IPS-20b (cell line): Measurements from ENCODE around the gene ATP13A2.

Experiments
- H3K27ac ChIP-seq: one replicate; pipeline ENCODE4 v1.5.1; 2013; ENCODE audit warnings: low read length
- H3K27me3 ChIP-seq: 2 replicates; pipeline ENCODE4 v1.6.1; 2013; ENCODE audit warnings: mild to moderate bottlenecking, low read length, inconsistent platforms; ENCODE audit not compliant: insufficient read depth
- H3K36me3 ChIP-seq: 2 replicates; pipeline ENCODE4 v1.6.1; 2013; ENCODE audit warnings: low read depth, mild to moderate bottlenecking, inconsistent platforms, low read length, moderate library complexity; ENCODE audit not compliant: insufficient read depth
- H3K4me1 ChIP-seq: 2 replicates; pipeline ENCODE4 v1.6.1; 2013; ENCODE audit warnings: mild to moderate bottlenecking, control low read depth, inconsistent platforms, low read length, moderate library complexity; ENCODE audit not compliant: insufficient read depth
- H3K4me3 ChIP-seq: 2 replicates; pipeline ENCODE4 v1.5.1; 2013; ENCODE audit warnings: mild to moderate bottlenecking, low read length, inconsistent platforms
- H3K9ac ChIP-seq: 2 replicates; pipeline ENCODE4 v1.6.1; 2013; ENCODE audit warnings: low read depth, mild to moderate bottlenecking, inconsistent platforms, low read length, moderate library complexity
- H3K9me3 ChIP-seq: 2 replicates; pipeline ENCODE4 v1.6.1; 2013; ENCODE audit warnings: mild to moderate bottlenecking, low read depth, low read length, inconsistent platforms; ENCODE audit not compliant: insufficient read depth

The ATP13A2 gene

GRCh38 chr1:17047924-17048323, 36.2 kb upstream of the ATP13A2 start:
- Histone ChIP-seq H3K27me3 (no peaks in the 10 kb centered on the region), H3K9ac (no peak overlapping the region), H3K36me3 (peaks cover 47% of the 10 kb centered on the region), H3K4me3 (no peak overlapping the region), H3K9me3 (no peaks in the 10 kb centered on the region), H3K27ac (no peak overlapping the region), H3K4me1 (peaks cover 3% of the 10 kb centered on the region; the same call in 1 of the 2 replicates)

- Histone ChIP-seq H3K36me3 (peaks cover 57% of the 10 kb centered on the region), H3K27me3 (no peaks in the 10 kb centered on the region), H3K27ac (no peak overlapping the region), H3K9ac (no peak overlapping the region), H3K4me3 (no peak overlapping the region), H3K4me1 (peaks cover 3% of the 10 kb centered on the region; the same call in 1 of the 2 replicates), H3K9me3 (no peaks in the 10 kb centered on the region)
Observed at GRCh38 chr1:17046334-17046657, 34.6 kb upstream of the ATP13A2 start.

DNA sequence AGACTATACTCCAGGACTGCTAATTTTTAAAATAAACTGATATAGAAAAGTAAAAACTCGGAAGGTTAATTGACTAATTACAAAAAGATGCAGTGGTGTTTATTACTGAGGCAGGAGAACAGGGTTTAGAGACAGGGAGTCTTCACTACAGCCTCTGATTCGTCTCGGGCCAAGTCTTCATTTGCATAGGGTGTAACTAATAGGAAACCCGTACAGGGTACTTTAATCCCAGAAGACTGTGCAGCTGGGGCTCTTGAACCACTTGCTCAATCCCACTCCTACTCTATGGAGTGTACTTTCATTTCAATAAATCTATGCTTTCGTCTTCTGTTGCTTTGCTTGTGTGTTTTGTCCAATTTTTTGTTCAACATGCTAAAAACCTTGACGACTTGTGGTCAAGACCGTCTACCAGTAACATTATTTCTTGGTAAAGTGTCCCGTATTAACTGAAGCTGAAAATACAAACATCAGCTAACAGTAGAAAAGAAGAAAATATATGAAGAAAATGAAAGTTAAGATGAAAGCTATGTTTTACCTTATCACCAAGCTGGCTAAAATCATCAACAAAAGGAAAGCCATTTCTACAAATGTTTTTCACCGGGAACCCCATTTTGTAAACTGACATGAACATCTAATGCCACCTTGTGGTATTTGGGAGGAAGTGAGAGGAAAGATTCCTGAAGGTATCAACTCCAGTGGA, 34.1 kb upstream of the ATP13A2 start:
- Histone ChIP-seq H3K27ac (no peak overlapping the region), H3K36me3 (peaks cover 54% of the 10 kb centered on the region), H3K27me3 (no peaks in the 10 kb centered on the region), H3K9ac (no peak overlapping the region), H3K9me3 (no peaks in the 10 kb centered on the region), H3K4me3 (no peak overlapping the region), H3K4me1 (peaks cover 3% of the 10 kb centered on the region; the same call in 1 of the 2 replicates)

DNA sequence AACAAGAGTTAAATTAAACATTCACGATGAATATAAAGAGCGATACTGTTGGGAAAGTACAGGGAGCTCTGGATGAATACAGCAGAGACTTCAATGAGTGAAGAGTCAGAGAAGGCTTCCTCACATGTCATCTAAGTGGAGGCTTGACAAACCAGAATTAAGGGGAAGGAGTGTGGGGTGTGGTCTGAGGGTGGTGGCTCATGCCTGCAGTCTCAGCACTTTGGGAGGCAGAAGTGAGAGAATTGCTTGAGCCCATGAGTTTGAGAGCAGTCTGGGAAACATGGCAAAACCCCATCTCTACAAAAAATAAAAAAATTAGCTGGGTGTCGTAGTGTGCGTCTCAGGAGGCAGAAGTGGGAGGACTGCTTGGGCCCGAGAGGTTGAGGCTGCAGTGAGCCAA, 33.4 kb upstream of the ATP13A2 start:
- H3K27ac ChIP-seq: no peak overlapping the region
- no peak overlapping the region for H3K4me3 ChIP-seq
- peaks cover 3% of the 10 kb centered on the region; the same call in 1 of the 2 replicates for H3K4me1 ChIP-seq
- peaks cover 54% of the 10 kb centered on the region for H3K36me3 ChIP-seq
- no peak overlapping the region for H3K9ac ChIP-seq
- no peaks in the 10 kb centered on the region for H3K27me3 ChIP-seq
- H3K9me3 ChIP-seq: no peaks in the 10 kb centered on the region

- Histone ChIP-seq H3K9me3 (no peaks in the 10 kb centered on the region), H3K27ac (no peak overlapping the region), H3K9ac (no peak overlapping the region), H3K4me1 (peaks cover 3% of the 10 kb centered on the region; the same call in 1 of the 2 replicates), H3K27me3 (no peaks in the 10 kb centered on the region), H3K4me3 (no peak overlapping the region), H3K36me3 (peaks cover 56% of the 10 kb centered on the region)
Observed at GRCh38 chr1:17043676-17044075, 31.9 kb upstream of the ATP13A2 start.

- Histone ChIP-seq H3K9me3 (no peaks in the 10 kb centered on the region), H3K36me3 (peaks cover 65% of the 10 kb centered on the region), H3K4me3 (no peak overlapping the region), H3K27ac (no peak overlapping the region), H3K9ac (no peak overlapping the region), H3K4me1 (no peaks in the 10 kb centered on the region), H3K27me3 (no peaks in the 10 kb centered on the region)
Observed at GRCh38 chr1:17040135-17040534, 28.4 kb upstream of the ATP13A2 start.

GRCh38 chr1:17039522-17039921, 27.8 kb upstream of the ATP13A2 start:
- Histone ChIP-seq H3K4me1 (no peaks in the 10 kb centered on the region), H3K4me3 (no peak overlapping the region), H3K36me3 (peaks cover 64% of the 10 kb centered on the region), H3K9ac (no peak overlapping the region), H3K27ac (no peak overlapping the region), H3K27me3 (no peaks in the 10 kb centered on the region), H3K9me3 (no peaks in the 10 kb centered on the region)

DNA sequence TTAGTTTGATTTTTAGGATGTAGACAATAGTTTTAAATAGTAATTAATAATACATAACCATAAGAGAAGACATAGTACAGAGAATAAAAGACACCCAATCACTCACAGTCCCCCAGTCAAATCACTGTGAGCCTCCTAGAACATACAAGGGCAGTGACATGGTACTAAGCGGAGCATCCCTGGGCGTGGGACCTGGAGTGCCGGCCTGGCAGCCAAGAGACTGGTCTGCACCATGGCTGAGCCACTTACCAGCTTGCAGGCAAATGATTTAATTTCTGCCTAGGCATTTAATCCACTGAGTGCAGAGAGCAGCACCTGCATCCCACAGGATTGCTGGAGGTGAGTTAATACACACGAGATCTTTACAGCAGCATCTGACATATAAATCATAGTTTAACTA, 21.8 kb upstream of the ATP13A2 start:
- no peaks in the 10 kb centered on the region for H3K27me3 ChIP-seq
- H3K27ac ChIP-seq: no peak overlapping the region
- no peak overlapping the region for H3K4me3 ChIP-seq
- H3K4me1 ChIP-seq: no peaks in the 10 kb centered on the region
- H3K9me3 ChIP-seq: no peaks in the 10 kb centered on the region
- no peak overlapping the region for H3K9ac ChIP-seq
- H3K36me3 ChIP-seq: peaks cover 51% of the 10 kb centered on the region

- Histone ChIP-seq H3K27me3 (no peaks in the 10 kb centered on the region), H3K9ac (no peak overlapping the region), H3K27ac (no peak overlapping the region), H3K4me3 (no peak overlapping the region), H3K9me3 (no peaks in the 10 kb centered on the region), H3K36me3 (peaks cover 54% of the 10 kb centered on the region), H3K4me1 (no peaks in the 10 kb centered on the region)
Observed at GRCh38 chr1:17032741-17033140, 21.0 kb upstream of the ATP13A2 start.

DNA sequence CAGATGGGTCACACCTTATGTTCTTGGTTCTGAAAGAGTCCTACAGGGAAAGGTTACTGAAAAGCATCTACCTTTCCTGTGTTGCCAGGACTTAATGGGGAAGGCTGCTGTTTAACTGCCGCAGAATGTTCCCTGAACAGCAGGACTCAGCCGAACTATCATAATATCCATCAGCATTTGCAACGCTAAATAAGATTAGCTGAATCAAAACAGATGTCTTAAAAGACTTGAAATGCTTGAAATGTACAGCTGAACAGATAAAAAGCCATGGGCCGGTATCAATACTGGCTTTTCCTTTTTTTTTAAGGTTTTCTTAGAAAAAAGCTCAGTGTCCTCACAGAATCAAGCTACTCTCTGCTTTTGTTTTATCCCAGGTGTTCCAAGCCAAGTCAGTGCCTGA, 19.7 kb upstream of the ATP13A2 start:
- no peak overlapping the region for H3K9ac ChIP-seq
- no peaks in the 10 kb centered on the region for H3K9me3 ChIP-seq
- H3K27me3 ChIP-seq: no peaks in the 10 kb centered on the region
- peaks cover 66% of the 10 kb centered on the region for H3K36me3 ChIP-seq
- no peaks in the 10 kb centered on the region for H3K4me1 ChIP-seq
- no peak overlapping the region for H3K4me3 ChIP-seq
- no peak overlapping the region for H3K27ac ChIP-seq

DNA sequence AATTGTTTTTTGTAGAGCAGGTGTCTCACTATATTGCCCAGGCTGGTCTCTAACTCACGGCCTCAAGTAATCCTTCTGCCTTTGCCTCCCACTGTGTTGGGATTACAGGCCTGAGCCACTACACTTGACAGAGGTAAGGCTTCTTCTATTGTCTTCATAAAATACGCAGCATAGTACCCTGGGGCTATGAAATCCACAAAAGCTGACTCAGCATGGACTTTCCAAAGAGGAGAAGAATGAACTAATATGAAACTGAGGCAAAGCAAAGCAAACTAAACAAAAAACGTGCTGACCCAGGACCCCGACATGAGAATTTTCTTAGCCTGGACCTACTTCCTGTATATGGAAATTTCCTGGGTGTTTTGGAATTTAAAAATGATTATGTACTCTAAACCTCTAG, 18.5 kb upstream of the ATP13A2 start:
- H3K36me3 ChIP-seq: peaks cover 76% of the 10 kb centered on the region
- no peaks in the 10 kb centered on the region for H3K9me3 ChIP-seq
- no peaks in the 10 kb centered on the region for H3K4me1 ChIP-seq
- H3K4me3 ChIP-seq: no peak overlapping the region
- H3K27me3 ChIP-seq: no peaks in the 10 kb centered on the region
- no peak overlapping the region for H3K27ac ChIP-seq
- no peak overlapping the region for H3K9ac ChIP-seq

DNA sequence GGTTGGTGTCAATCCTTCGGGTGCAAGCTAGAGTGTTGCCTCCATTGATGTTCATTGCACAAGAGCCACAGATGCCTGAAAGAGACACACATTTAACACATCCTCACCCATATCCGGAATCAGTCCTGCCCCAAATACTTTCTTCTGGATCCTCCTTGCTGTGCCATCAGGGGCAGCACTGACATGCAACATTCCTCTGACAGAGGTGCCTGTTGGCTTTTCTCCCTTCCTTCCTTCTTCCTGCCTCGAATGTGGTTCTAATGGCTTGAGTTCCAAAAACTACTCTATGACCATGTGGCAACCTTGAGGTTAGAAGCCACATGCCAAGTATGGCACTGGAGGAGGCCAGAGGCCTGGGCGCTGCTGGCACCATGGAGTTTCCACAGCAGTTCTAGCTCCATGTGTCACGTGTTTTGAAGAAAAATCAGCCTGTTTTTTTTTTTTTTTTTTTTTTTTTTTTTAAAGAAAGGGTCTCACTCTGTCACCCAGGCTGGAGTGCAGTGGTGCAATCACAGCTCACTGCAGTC, 17.0 kb upstream of the ATP13A2 start:
- H3K27ac ChIP-seq: no peak overlapping the region
- peaks cover 83% of the 10 kb centered on the region for H3K36me3 ChIP-seq

More for the DNA sequence above, 17.0 kb upstream of the ATP13A2 start:
- Histone ChIP-seq H3K9me3 (no peaks in the 10 kb centered on the region), H3K4me3 (no peak overlapping the region), H3K9ac (no peak overlapping the region), H3K27me3 (no peaks in the 10 kb centered on the region), H3K4me1 (no peaks in the 10 kb centered on the region)
